Measurements from ENCODE around the gene PROSER2. TPM values are rescaled to one million over a fixed set of nuclear protein-coding genes. Genes with fewer than 3 reads are reported as not detected.

PROSER2 gene
- total and polyA plus RNA-seq, 2 of the 13 experiments (the other 11 are each of a cell fraction or from before 2014, with no cell fraction given): 6.9 to 7.7 TPM

- H3K9ac ChIP-seq (ENCODE audit: insufficient read depth, low read depth, low read length): no peak overlapping the region
- no TSS peak for BruUV-seq (replicated peaks)
- FAIRE-seq: no peak
- H3K36me3 ChIP-seq (replicated peaks in 1 of 2; ENCODE audit: control insufficient read depth in 1 of 2, insufficient read depth in 2 of 2, low read length in 2 of 2): peaks cover 28 to 78% of the 10 kb centered on the region in 2 experiments
- in situ Hi-C loops (cut with HindIII; ENCODE audit: extremely low pct_ligation_motif_present, low pct_unique_long_range_greater_than_20kb) (no loop called here), intact Hi-C loops (cut with micrococcal nuclease; ENCODE audit: unreplicated experiment) (no loop called here)
- ChIA-PET POLR2A (no interaction called here), CTCF (ENCODE audit: low intra/inter-chr PET ratio, low total read pairs) (interaction anchor here (2.1 kb wide), 1 partner anchor 132 kb away, joined by 5 read pairs; no protein-coding TSS in a partner anchor)
- no peak overlapping the region for H3K4me3 ChIP-seq (replicated peaks in 1 of 3; ENCODE audit: insufficient read depth in 1 of 3, low read depth in 2 of 3, low read length in 3 of 3)
- H3K79me2 ChIP-seq (ENCODE audit: insufficient read depth, low read length): peaks cover 7% of the 10 kb centered on the region
- no peak for TF ChIP-seq ATF2 (CRISPR knock-in tag; IDR thresholded peaks at IDR 0.05)
- no peak for TF ChIP-seq ZIK1 (CRISPR knock-in tag; IDR thresholded peaks at IDR 0.05; ENCODE audit: borderline replicate concordance, low read depth)
- no peak for TF ChIP-seq ZNF670 (CRISPR knock-in tag; IDR thresholded peaks at IDR 0.05; ENCODE audit: borderline replicate concordance)
- no peak for TF ChIP-seq ISL2 (CRISPR knock-in tag; IDR thresholded peaks at IDR 0.05)
- no peak for TF ChIP-seq HDAC2 (CRISPR knock-in tag; IDR thresholded peaks at IDR 0.05)
- no peak for TF ChIP-seq NFE2 (CRISPR knock-in tag; IDR thresholded peaks at IDR 0.05)
- TF ChIP-seq ZNF33B (CRISPR knock-in tag; IDR thresholded peaks at IDR 0.05): no peak
- no peak for TF ChIP-seq ARNTL (CRISPR knock-in tag; IDR thresholded peaks at IDR 0.05)
- TF ChIP-seq ZBTB42 (CRISPR knock-in tag; IDR thresholded peaks at IDR 0.05): no peak
- no peak for TF ChIP-seq SNAI1 (CRISPR knock-in tag; IDR thresholded peaks at IDR 0.05; ENCODE audit: borderline replicate concordance)
- TF ChIP-seq MTF1 (CRISPR knock-in tag; IDR thresholded peaks at IDR 0.05): no peak
- TF ChIP-seq SALL1 (CRISPR knock-in tag; IDR thresholded peaks at IDR 0.05): no peak
- no peak for TF ChIP-seq ZFP91 (CRISPR knock-in tag; IDR thresholded peaks at IDR 0.05; ENCODE audit: borderline replicate concordance)
- no peak for TF ChIP-seq SSRP1 (CRISPR knock-in tag; IDR thresholded peaks at IDR 0.05)
- no peak for TF ChIP-seq MAFF (IDR thresholded peaks at IDR 0.05; ENCODE audit: low read depth, low read length)
- no peak for TF ChIP-seq RFXANK (CRISPR knock-in tag; IDR thresholded peaks at IDR 0.05)
- H3K27ac ChIP-seq (ENCODE audit: extremely low read length, insufficient read depth, low read length): no peak overlapping the region
- 96% methylated on average over 6 of the region's 6 CpGs for WGBS (ENCODE audit: low lambda C conversion rate)
- no peak overlapping the region for H2AFZ ChIP-seq (ENCODE audit: low read length)
- H3K4me2 ChIP-seq (ENCODE audit: low read depth, low read length): no peak overlapping the region
- no peaks in the 10 kb centered on the region for H3K9me3 ChIP-seq (ENCODE audit: low read length)
- H3K4me1 ChIP-seq (ENCODE audit: insufficient read depth, low read length): no peaks in the 10 kb centered on the region
- no peak for ATAC-seq
- H4K20me1 ChIP-seq (ENCODE audit: insufficient read depth, low read length): no peaks in the 10 kb centered on the region
- DNase-seq (ENCODE audit: low spot score): no peak
- no peaks in the 10 kb centered on the region for H3K27me3 ChIP-seq (ENCODE audit: control insufficient read depth in 1 of 2, insufficient read depth in 2 of 2, low read length in 2 of 2)
Observed at GRCh38 chr10:11854301-11854700, 31.1 kb downstream of the PROSER2 start.

Data from HepG2 (cell line).